LNCaP clone FGC (cell line): ENCODE results near the gene ZFP36L1.

Experiments used
- DNase-seq: peaks from one replicate; pipeline ENCODE4 v3.0.0-alpha.2; 2011; ENCODE audit warnings: low read depth
- H3K4me3 ChIP-seq: 2 replicates; pipeline ENCODE4 v1.5.1; 2011; ENCODE audit warnings: mild to moderate bottlenecking, low read depth, low read length, control low read depth
- TF ChIP-seq, protein P1 (sequence below): IDR thresholded peaks from 2 replicates; pipeline ENCODE4 v1.5.1; 2012; ENCODE audit warnings: mild to moderate bottlenecking; ENCODE audit not compliant: control insufficient read depth, insufficient read depth; ENCODE audit errors: extremely low read depth

ZFP36L1 gene

DNA sequence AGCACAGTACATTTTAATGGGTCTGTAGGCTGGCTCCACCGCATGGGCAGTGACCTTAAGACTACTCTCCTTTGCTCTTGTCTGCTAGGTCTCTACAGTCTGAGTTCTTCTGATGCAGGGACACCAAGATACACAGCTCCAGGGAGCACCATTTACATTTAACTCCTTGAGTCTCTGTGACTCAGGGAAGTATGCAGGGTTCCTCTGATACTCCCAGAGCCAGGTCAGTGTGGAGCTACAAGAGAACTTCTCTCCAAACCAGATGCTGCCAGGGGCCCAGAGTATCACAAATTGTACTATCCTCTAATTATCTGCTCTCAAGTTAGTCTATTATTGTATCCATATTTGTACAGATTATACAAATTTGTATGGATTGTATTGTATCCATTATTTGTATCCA is 15.2 kb downstream of the ZFP36L1 start:
- no peak for DNase-seq
- TF ChIP-seq, protein P1, sequence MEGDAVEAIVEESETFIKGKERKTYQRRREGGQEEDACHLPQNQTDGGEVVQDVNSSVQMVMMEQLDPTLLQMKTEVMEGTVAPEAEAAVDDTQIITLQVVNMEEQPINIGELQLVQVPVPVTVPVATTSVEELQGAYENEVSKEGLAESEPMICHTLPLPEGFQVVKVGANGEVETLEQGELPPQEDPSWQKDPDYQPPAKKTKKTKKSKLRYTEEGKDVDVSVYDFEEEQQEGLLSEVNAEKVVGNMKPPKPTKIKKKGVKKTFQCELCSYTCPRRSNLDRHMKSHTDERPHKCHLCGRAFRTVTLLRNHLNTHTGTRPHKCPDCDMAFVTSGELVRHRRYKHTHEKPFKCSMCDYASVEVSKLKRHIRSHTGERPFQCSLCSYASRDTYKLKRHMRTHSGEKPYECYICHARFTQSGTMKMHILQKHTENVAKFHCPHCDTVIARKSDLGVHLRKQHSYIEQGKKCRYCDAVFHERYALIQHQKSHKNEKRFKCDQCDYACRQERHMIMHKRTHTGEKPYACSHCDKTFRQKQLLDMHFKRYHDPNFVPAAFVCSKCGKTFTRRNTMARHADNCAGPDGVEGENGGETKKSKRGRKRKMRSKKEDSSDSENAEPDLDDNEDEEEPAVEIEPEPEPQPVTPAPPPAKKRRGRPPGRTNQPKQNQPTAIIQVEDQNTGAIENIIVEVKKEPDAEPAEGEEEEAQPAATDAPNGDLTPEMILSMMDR, result no peak
- no peak overlapping the region for H3K4me3 ChIP-seq

DNA sequence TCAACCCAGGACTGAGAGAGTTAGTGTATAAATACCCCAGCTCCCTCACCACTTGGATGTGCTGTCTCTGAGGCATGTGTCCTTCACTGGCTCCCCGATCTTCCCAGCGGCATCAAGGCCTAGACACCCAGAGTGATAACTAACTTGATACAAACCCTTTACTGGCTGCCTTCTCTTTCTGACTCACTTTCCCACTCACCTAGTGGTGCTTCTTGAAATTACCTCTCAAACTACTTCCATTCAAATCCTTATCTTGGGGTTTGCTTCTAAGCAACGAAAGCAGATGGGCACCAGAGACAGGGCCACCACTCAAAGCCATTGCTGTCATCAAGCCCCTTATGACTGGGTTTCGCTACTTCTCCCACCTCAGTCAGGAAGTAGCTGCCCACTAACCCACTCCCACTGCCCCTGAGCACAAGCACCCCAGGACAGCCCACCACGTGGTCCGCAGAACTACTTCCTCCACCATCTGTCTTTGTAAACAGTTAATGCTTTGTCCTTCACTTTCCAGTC is 17.2 kb downstream of the ZFP36L1 start:
- no peak overlapping the region for H3K4me3 ChIP-seq
- TF ChIP-seq, protein P1, result no peak
- DNase-seq, result no peak

DNA sequence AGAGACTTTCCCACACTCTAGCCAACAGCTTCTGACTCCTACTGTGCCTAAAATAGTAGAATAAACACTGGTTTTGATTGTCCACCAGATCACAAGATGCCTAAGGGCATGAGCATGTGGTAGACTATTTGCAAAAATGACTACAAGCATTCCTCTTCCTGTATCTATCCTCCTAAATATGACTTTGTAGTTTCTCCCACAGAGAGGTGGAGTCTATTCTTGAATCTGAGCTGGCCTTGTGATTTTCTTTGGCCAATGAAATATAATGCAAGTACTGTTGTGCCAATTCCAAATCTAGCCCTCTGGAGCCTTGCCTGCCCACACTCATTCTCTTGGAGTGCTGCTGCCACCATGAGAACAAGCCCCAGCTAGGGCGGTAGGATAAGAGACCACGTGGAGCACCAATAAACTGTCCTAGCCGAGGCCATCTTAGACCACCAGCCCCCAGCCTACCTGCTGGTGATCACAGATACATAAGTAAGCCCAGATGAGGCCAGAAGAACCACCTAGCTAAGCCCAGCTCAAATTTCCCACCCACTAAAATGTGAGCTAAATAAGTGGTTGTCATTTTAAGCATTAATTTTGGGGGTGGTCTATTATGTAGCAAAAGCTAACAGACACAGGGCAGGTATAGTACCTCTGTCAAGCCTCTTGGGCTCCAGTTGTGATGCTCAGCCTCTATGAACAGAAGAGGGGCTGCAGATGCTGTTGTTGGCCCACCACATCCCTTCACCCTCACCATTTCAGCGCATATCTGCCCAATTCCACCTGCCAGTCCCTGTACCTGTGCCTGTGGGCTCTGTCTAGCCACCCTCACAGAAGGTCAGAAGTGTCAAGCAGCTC is 17.9 kb downstream of the ZFP36L1 start:
- no peak for DNase-seq
- no peak overlapping the region for H3K4me3 ChIP-seq
- TF ChIP-seq, protein P1, result no peak

DNA sequence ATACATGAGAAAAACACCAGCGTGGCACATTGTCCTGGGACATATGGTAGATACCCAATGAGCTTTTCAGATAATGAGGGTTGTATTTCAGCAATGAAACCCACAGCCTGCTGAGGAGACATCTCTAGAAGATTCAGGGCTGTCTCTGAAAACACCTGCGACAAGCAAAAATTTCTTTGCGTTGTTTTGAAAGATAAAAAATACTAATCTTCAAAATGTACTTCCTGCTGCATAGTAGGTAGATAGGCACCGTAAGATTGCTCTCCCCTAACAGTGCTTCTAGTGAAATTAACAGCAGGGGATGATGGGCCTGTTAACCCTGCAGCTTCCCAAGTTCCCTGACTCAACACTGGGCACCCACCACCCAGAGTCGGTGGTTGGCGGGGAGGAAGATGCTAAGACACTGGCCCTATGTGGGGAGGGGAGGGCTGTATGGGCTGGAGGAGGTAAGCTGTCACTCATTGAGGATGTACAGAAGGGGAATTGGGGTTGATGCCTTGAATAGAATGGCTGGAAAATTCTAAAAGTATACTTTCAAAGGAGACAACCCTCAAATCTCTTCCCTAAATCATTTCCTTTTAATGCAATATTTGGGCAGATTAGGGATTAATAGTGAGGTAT is 20.0 kb downstream of the ZFP36L1 start:
- TF ChIP-seq, protein P1, result no peak
- no peak overlapping the region for H3K4me3 ChIP-seq
- no peak for DNase-seq

DNA sequence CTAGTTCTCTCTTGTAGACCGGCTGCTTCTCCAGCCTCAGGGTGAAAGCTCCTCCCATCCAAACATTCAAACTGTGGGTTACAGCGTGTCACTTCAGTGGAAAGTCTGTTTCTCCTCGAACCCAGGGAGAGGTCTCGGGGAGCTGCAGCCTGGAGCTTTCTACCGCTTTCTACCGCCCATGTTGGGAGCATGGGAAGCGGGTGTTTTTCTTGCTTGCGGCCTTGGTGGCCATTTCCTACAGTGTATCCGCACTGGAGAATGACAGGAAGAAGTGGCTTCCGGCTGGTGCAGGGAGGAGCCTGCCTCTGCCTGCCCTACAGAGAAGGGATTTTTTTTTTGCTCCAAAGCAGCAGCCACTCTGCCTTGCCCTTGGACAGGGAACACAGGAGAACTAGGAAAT is 21.2 kb downstream of the ZFP36L1 start:
- TF ChIP-seq, protein P1, result no peak
- no peak overlapping the region for H3K4me3 ChIP-seq
- DNase-seq, result no peak

DNA sequence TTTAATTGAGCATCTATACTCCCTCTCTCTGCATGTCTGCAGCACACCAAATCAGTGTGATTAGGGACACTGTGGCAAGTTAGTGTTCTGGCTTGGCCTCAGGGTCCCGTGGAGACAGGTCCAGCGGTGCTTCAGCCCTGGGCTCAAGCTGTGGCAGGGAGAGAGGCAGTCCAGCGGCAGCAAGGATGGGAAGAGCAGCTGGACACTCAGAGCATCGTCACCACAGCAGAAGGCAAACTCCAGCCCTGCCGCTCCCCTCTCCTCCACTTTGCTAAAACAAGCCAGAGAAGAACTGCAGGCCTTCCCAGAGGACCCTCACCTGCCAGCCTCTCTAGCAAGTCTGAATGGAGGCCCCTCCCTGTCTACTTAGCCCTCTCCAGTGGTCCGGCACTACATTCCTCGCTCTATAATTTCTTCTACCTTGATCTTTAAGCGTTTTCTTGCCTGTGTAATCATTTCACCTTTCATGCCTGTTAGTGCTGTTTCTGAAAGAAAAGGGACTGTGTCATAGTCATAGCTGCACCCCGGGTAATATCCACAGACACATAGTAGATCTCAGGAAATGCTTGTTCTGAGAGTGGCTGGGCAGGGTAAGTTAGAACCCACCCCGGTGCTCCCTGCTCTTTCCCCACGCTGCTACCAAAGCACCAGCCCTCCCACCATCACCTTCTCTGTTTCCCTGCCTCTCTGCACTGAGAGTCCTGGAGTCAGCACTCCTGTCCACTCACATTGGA is 22.1 kb downstream of the ZFP36L1 start:
- TF ChIP-seq, protein P1, result no peak
- no peak for DNase-seq
- no peak overlapping the region for H3K4me3 ChIP-seq
